Body of pancreas (tissue), 4 donors: ENCODE results near the gene SALL1.

Source experiments
- CTCF ChIP-seq, 7 experiments: fragments of 450-650 bp in 4 of 7; fragments of 200-600 bp in 3 of 7; sonication (generic) in 3 of 7; IDR thresholded peaks; one replicate each; pipeline ENCODE4 v1.5.1; 2016 to 2019; ENCODE audit warnings: antibody characterized with exemption in 7 of 7
- POLR2A ChIP-seq, 3 donors: fragments of 450-650 bp; IDR thresholded peaks; one replicate each; pipeline ENCODE4 v1.6.1; 2016; ENCODE audit warnings: antibody characterized with exemption in 3 of 3, mild to moderate bottlenecking in 2 of 3

DNA sequence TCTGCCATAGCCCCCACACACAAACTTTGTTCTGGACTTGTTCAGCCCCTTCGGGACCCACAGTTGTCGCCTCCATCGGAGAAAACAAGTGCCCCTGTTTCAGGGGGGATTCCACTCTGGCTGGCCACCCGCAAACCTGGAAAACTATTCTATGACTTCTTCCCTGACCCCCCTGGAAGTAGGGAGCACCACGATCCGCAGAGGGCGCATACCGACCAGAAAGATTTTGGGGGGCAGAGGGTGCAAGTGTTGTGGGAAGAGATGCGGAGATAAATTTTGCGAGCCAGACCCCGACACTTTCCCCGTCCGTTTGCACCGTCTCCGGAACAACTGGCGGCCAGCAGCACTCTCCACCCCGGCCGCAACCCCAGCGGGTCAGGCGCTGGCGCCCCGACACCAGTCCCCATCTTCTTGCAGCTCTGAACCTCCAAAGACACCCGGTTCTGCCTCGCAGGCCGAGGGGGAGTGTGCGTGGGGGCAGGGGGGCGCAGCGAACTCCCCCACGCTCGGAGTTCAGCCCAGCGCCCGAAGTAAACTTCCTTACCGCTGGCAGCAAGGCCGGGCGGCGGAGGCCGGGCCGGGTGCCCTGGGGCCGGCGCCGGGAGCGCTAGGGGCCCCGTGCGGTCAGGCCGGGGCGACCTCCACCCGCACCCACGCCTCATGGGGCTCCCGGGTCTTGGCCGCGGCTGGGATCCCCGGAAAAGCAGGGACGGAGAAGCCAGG, 744 bp downstream of the SALL1 start:
- no peak for TF ChIP-seq CTCF (IDR thresholded peaks at IDR 0.05)
- no peak for TF ChIP-seq POLR2A (IDR thresholded peaks at IDR 0.05)
